Activated CD4-positive, alpha-beta T cell treated with anti-CD3 and anti-CD28 coated beads, Interleukin-2, amount 10 ng/mL, durations not matched to agents 24 days and 14 days (primary cell): Measurements from ENCODE around the gene BRCC3. TPM values are rescaled to one million over a fixed set of nuclear protein-coding genes. Genes with fewer than 3 reads are reported as not detected.
A peak's percentile ranks its signal among the peaks of the same experiment; 100 is the strongest.

Experiments used
- DNase-seq: peaks from one replicate; pipeline ENCODE4 v3.0.0; 2022
- H3K27ac Mint-ChIP-seq: one replicate; pipeline ENCODE4 v1.8.0; 2022; ENCODE audit warnings: mild to moderate bottlenecking, mixed read lengths
- H3K27me3 Mint-ChIP-seq: one replicate; pipeline ENCODE4 v1.8.0; 2022; ENCODE audit warnings: mixed read lengths
- H3K36me3 Mint-ChIP-seq: one replicate; pipeline ENCODE4 v1.8.0; 2022; ENCODE audit warnings: low read depth, mild to moderate bottlenecking, mixed read lengths
- H3K4me1 Mint-ChIP-seq: one replicate; pipeline ENCODE4 v1.8.0; 2021; ENCODE audit warnings: mixed read lengths
- H3K4me3 Mint-ChIP-seq: one replicate; pipeline ENCODE4 v1.8.0; 2022; ENCODE audit warnings: mild to moderate bottlenecking, moderate library complexity, mixed read lengths
- H3K9me3 Mint-ChIP-seq: one replicate; pipeline ENCODE4 v1.8.0; 2021; ENCODE audit warnings: mixed read lengths
- intact Hi-C: fragments of 100-400 bp; cut with micrococcal nuclease; formaldehyde crosslinking; loops from one replicate; pipeline ENCODE4 v1.15.1; 2023
- total RNA-seq: library from RNA; stranded (reverse); gene quantifications from 2 replicates; pipeline ENCODE4 v1.2.3, GENCODE V29; 2022

Gene BRCC3
- 28.8 and 28.9 TPM in 2 replicates for total RNA-seq

DNA sequence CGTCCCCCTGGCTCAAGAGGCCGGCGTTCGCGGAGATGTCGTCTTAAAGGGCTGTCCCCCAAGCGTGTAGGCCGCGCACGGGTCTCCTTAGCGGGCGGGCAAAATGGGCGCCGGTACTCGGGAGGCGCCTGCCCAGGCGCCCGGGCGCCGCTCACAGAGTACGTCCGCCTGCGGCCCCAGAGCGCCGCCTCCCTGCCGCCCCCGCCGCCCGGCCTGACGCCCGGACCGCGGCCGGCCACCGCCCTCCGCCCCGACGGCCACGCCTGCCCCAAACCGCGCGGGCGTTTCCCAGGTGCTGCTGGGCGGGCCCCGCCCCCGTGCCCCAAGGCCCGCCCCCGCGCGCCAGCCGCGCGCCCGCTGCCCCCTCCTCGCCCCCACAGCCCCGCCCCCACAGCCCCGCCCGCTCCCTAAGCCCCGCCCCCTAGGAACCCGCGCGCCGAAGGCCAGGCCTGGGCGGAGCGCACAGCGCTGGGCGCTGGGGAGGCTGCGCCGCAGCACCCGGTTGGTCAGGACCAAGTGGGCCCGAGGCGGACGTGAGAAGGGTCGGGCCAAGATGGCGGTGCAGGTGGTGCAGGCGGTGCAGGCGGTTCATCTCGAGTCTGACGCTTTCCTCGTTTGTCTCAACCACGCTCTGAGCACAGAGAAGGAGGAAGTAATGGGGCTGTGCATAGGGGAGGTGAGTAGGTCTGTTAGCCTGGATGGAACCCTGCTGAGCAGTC lies at the start of gene BRCC3, which contains the start of the genes CMC4 and MTCP1:
TSS of gene BRCC3 (plus strand) at position 534 of the 719 bp plus-strand sequence. CDS start at position 554, 20 bp downstream.
TSS of gene CMC4 (minus strand) at position 162 of the 719 bp plus-strand sequence. CDS start 7,113 bp downstream, outside the sequence.
TSS of gene MTCP1 (minus strand) at position 162 of the 719 bp plus-strand sequence. CDS start 5,126 bp downstream, outside the sequence.
- Mint-ChIP-seq H3K36me3 (peaks cover 25% of the 10 kb centered on the region), H3K4me1 (peaks cover 39% of the 10 kb centered on the region), H3K4me3 (peak within 1 kb of the TSS; percentile 95), H3K9me3 (no peaks in the 10 kb centered on the region), H3K27ac (peak within 1 kb of the TSS; percentile 97), H3K27me3 (no peaks in the 10 kb centered on the region)
- intact Hi-C loops: loop anchor here (1.0 to 5.0 kb wide), 2 partner anchors 45 to 89 kb away; partner anchors contain the start of gene FUNDC2
- DNase-seq: peak; percentile 93

DNA sequence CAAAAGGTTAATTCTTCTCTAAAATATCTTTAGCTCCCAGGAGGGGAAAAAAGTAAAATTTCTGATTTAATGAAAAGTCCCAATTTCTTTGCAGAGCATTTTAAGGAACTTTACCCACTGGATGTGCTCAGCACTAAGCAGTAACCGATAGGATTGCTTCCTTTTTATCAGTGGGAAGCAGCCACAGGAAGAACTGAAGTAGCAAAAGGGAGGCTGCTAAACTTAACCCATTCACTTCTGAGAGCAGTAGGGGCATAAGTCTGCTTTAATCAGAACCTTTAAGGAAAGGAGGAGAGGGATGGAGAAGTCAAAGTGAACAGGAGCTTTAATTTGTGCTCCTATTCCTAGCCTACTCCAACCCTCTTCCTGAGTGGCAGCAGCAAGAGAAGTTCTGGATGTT lies 48.7 kb upstream of the BRCC3 start, which contains the start of gene F8:
TSS of gene F8 (minus strand) at position 139 of the 400 bp plus-strand sequence. CDS start 171 bp downstream, outside the sequence.
- Mint-ChIP-seq H3K27me3 (peaks cover 22% of the 10 kb centered on the region), H3K27ac (no peak within 1 kb of the TSS), H3K4me1 (no peaks in the 10 kb centered on the region), H3K4me3 (no peak within 1 kb of the TSS), H3K9me3 (no peaks in the 10 kb centered on the region), H3K36me3 (no peaks in the 10 kb centered on the region)
- intact Hi-C loops: loop anchor here (10.0 kb wide), 1 partner anchor 648 kb away; the partner anchor contains the start of genes EMD and FLNA
- DNase-seq: no peak

DNA sequence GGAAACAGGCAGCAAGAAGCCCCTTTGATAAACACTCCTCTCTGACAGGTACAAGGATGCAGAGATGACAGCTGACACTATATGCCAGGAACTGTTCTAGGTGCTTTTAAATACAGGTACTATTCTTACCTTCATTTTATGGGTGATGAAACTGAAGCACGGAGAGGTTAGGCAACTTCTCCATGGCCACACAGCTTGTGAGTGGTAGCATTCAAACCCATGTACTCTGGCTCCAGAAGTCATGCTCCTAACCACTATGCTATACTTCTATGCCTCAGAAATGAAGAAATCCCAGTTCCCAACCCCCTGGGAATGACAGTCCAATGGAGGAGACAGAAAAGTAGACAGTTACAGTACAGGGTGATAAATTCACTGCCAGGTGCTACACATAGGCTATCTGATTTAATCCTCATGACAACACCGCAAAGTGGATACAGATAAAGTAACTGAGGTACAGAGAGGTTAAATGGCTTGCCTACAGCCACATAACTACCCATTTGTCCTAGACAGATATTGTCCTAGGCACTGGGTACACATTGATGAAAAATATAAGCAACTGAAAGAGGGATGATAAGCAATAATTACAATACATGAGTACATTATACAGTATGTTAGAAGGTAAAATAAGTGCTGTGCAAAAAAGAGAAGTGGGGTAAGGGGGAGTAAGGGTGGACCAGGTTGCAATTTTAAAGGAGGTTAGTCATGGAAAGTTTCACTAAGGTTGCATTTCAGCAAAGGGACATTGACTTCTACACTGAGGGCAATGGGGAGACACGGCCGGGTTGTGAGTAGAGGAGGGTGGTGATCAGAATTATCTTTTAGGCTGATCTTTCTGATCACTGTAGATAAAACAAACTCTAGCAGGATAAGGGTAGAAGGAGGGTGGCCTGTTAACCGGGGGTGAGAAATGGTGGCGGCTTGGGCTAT lies 47.1 kb upstream of the BRCC3 start:
- peaks cover 9% of the 10 kb centered on the region for H3K4me1 Mint-ChIP-seq
- H3K9me3 Mint-ChIP-seq: no peaks in the 10 kb centered on the region
- peaks cover 20% of the 10 kb centered on the region for H3K27me3 Mint-ChIP-seq
- H3K36me3 Mint-ChIP-seq: no peaks in the 10 kb centered on the region
- DNase-seq: no peak
- no peak overlapping the region for H3K27ac Mint-ChIP-seq
- H3K4me3 Mint-ChIP-seq: peak overlapping the region; percentile 4
- intact Hi-C loops: loop anchor here (10.0 kb wide), 1 partner anchor 649 kb away; the partner anchor contains the start of genes EMD and FLNA

DNA sequence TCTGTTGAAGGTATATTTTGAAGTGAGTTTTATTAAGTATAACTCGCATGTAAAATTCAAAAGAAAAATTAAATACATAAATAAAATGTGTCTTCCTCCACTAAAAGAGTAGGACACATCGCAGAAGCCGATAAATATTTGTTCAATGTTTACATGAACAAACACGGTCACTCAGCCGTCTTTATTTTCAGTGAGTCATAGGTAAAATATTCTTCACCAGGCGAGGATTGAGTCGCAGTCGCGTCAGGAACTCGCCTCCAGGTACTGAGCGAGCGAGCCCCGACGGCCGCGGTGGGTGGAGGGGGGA lies 44.9 kb upstream of the BRCC3 start:
- Mint-ChIP-seq H3K36me3 (no peaks in the 10 kb centered on the region), H3K9me3 (no peaks in the 10 kb centered on the region), H3K4me1 (peaks cover 11% of the 10 kb centered on the region), H3K27me3 (peaks cover 16% of the 10 kb centered on the region), H3K4me3 (peak overlapping the region; percentile 76), H3K27ac (peak overlapping the region; percentile 92)
- no peak for DNase-seq
- intact Hi-C loops: loop anchor here (1.0 to 10.0 kb wide), 4 partner anchors 36 to 652 kb away; partner anchors contain the start of genes EMD, FLNA and VBP1

DNA sequence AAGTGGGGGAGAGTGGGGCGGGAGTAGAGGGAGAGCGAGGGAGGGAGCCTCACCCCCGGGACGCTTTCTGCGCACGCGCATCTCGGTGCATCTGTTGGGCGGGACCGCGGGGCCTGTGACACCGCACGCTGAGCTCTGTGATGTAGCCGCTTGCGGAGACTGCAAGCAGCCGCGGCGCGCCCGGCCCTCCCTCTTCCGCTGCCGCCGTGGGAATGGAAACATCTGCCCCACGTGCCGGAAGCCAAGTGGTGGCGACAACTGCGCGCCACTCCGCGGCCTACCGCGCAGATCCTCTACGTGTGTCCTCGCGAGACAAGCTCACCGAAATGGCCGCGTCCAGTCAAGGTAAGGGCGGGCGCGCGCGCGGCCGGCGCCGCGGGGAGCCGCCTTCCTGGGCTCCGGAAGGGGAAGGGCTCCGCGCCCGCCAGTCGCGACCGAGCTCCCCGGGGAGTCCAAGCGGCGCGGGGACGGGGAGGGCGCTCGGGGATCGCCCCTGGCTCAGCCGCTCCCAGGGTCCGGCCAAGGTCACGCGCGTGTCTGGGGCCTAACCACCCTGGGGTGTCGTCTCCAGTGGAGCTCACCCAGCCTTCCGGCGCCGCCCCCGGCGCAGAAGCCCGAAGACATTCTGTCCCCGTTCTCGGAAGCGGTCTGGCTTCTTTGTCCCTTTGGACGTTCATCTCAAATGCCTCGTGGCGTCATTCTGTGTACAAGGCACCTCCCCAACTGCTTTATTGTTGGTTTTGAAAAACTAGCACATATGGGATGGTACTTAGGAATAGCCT lies 44.4 kb upstream of the BRCC3 start, which contains the start of gene FUNDC2:
TSS of gene FUNDC2 (plus strand) at position 118 of the 782 bp plus-strand sequence. CDS start at position 213, 95 bp downstream.
- H3K4me3 Mint-ChIP-seq: peak within 1 kb of the TSS; percentile 87
- peak; percentile 98 for DNase-seq
- H3K4me1 Mint-ChIP-seq: peaks cover 11% of the 10 kb centered on the region
- intact Hi-C loops: loop anchor here (1.0 to 10.0 kb wide), 4 partner anchors 36 to 652 kb away; partner anchors contain the start of genes EMD, FLNA and VBP1
- no peaks in the 10 kb centered on the region for H3K9me3 Mint-ChIP-seq
- peak within 1 kb of the TSS; percentile 92 for H3K27ac Mint-ChIP-seq
- H3K27me3 Mint-ChIP-seq: peaks cover 16% of the 10 kb centered on the region
- H3K36me3 Mint-ChIP-seq: no peaks in the 10 kb centered on the region

DNA sequence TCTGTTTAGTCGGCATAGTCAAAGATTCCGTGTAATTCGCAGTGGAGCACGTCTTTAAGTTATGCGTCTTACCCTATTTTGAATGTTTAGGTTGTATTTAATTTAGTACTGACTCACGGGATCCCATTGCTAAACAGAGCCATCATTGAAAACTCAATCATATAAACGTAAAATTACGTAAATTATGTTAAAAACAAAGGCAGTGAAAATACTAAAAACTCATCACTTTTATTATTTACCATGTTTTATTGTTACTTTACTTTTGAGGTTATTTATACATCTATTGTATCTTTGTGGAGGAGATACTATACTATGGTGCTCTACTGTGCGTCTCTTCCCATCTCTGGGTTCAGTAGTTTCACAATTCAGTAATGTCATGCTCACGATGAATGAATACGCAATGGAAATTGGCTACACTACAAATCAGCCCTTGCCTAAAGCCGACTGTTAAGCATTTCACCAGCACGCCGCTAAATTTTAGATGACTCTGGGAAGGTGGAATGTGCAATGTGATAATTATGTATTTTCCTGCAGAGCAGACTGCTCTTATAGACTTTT lies 43.7 kb upstream of the BRCC3 start:
- Mint-ChIP-seq H3K4me3 (peak overlapping the region; percentile 87), H3K4me1 (peaks cover 11% of the 10 kb centered on the region), H3K27me3 (peaks cover 12% of the 10 kb centered on the region), H3K36me3 (no peaks in the 10 kb centered on the region), H3K27ac (peak overlapping the region; percentile 92), H3K9me3 (no peaks in the 10 kb centered on the region)
- intact Hi-C loops: loop anchor here (2.0 to 10.0 kb wide), 3 partner anchors 37 to 653 kb away; partner anchors contain the start of genes EMD, FLNA and VBP1
- peak; percentile 73 for DNase-seq

DNA sequence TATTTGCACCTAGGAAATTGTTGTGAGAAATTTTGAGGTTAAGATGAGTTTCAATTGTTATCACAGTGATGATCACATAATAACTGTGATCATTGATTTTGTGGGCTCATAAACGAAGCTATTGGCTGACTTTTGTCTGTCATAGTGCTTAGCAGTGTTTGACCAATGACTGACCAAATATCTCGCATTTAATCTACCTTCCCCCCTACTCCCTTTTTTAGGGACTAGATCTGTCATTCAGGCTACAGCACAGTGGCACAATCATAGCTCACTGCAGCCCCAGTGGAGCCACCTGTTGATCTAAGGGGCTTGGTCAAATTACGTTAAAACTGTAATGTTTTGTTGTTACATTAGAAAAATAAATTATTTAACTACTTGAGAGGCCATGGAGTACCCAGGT lies 43.2 kb upstream of the BRCC3 start:
- Mint-ChIP-seq H3K27me3 (peaks cover 11% of the 10 kb centered on the region), H3K4me1 (peaks cover 11% of the 10 kb centered on the region), H3K27ac (peak overlapping the region; percentile 92), H3K4me3 (peak overlapping the region; percentile 87), H3K36me3 (no peaks in the 10 kb centered on the region), H3K9me3 (no peaks in the 10 kb centered on the region)
- DNase-seq: no peak
- intact Hi-C loops: loop anchor here (10.0 kb wide), 1 partner anchor 653 kb away; the partner anchor contains the start of genes EMD and FLNA

DNA sequence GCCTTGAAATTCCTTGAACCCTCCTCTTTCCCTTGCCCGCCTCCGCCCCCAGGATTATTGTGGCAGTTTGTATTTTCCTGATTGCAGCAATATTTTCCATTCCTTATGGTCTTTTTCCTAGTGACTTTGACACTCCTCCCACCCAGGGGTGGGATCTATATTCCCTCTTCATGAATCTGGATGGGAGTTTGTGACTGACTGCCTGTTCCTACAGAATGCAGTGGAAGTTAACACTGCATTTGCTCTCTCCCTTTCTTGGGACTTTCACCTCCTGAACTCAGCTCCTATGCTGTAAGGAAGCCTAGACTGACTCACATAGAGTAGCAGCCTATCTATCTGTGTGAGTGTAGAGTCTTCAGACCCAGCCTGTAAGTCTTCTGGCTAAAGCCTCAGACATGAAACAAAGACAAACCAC lies 42.4 kb upstream of the BRCC3 start:
- H3K9me3 Mint-ChIP-seq: no peaks in the 10 kb centered on the region
- intact Hi-C loops: loop anchor here (10.0 kb wide), 1 partner anchor 654 kb away; the partner anchor contains the start of genes EMD and FLNA
- peak overlapping the region; percentile 64 for H3K4me3 Mint-ChIP-seq
- no peaks in the 10 kb centered on the region for H3K36me3 Mint-ChIP-seq
- DNase-seq: no peak
- H3K27ac Mint-ChIP-seq: no peak overlapping the region
- peaks cover 11% of the 10 kb centered on the region for H3K4me1 Mint-ChIP-seq
- H3K27me3 Mint-ChIP-seq: peaks cover 7% of the 10 kb centered on the region

DNA sequence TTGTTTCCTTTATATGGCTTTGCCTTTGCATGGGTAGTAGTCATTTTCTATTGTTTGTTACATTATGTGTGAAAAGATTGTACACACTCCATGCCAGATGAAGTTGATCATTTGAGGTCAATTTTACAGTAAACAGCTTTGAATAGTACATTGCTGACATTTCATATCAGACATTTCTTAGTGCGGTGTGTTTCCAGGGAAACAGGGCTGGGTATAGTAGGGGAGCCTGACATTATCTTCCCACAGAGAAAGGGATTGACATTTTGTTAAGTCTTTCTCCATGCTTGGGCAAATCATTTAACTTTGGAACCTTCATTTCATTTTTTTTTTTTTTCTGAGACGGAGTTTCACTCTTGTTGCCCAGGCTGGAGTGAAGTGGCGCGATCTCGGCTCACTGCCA lies 39.7 kb upstream of the BRCC3 start:
- no peak overlapping the region for H3K27ac Mint-ChIP-seq
- H3K4me1 Mint-ChIP-seq: peaks cover 11% of the 10 kb centered on the region
- no peak for DNase-seq
- H3K36me3 Mint-ChIP-seq: peaks cover 19% of the 10 kb centered on the region
- no peak overlapping the region for H3K4me3 Mint-ChIP-seq
- intact Hi-C loops: no loop called here
- no peaks in the 10 kb centered on the region for H3K9me3 Mint-ChIP-seq
- no peaks in the 10 kb centered on the region for H3K27me3 Mint-ChIP-seq

DNA sequence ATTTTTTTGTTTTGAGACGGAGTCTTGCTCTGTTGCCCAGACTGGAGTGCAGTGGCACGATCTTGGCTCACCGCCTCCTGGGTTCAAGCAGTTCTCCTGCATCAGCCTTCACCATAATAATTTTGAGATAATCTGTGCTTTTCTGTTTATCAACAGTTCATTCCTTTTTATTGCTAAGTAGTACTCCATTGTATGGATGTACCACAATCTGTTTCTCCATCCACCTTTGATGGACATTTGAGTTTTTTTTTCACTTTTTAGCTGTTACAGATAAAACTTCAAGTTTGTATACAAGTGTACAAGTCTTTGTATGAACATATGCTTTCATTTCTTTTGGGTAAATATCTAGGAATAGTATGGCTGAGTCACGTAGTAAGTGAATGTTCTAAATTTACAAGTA lies 35.6 kb upstream of the BRCC3 start:
- H3K27me3 Mint-ChIP-seq: no peaks in the 10 kb centered on the region
- no peaks in the 10 kb centered on the region for H3K9me3 Mint-ChIP-seq
- H3K36me3 Mint-ChIP-seq: peaks cover 35% of the 10 kb centered on the region
- H3K27ac Mint-ChIP-seq: no peak overlapping the region
- H3K4me3 Mint-ChIP-seq: no peak overlapping the region
- DNase-seq: no peak
- peaks cover 2% of the 10 kb centered on the region for H3K4me1 Mint-ChIP-seq
- intact Hi-C loops: no loop called here

DNA sequence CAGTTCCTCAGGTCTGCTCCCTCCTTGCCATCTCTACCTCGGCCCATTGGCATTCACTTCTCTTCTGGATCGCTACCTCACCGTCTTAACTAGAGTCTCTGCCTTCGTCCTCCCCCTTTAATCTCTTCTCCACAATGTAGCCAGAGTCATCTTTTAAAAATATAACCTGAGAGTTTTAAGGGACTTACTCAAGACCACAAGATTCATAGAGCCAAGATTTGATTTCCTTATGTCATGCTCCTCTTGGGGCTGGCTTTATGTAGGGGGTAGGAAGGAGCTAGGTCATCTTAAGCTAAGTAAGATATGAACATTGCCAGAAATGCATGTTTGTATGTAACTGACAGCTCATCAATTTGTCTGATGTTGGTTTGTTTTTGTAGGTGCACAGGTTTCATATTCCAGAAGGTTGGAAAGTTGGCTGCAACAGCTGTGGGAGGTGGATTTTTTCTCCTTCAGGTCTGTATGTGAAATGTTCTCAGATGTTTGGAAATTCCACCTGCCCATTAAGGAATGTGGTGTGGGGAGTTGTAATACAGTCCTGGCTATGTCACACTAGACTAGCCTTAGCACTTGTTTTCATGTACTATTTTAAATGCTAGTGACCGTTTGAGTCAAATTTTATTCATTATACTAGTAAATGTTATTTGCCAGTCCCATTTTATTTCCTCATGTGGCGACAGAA lies 25.0 kb upstream of the BRCC3 start:
- H3K4me1 Mint-ChIP-seq: peaks cover 8% of the 10 kb centered on the region
- no peak overlapping the region for H3K4me3 Mint-ChIP-seq
- intact Hi-C loops: no loop called here
- no peaks in the 10 kb centered on the region for H3K9me3 Mint-ChIP-seq
- no peaks in the 10 kb centered on the region for H3K27me3 Mint-ChIP-seq
- peaks cover 20% of the 10 kb centered on the region for H3K36me3 Mint-ChIP-seq
- DNase-seq: no peak
- no peak overlapping the region for H3K27ac Mint-ChIP-seq
